ENCODE data around the gene IL24.

DNA sequence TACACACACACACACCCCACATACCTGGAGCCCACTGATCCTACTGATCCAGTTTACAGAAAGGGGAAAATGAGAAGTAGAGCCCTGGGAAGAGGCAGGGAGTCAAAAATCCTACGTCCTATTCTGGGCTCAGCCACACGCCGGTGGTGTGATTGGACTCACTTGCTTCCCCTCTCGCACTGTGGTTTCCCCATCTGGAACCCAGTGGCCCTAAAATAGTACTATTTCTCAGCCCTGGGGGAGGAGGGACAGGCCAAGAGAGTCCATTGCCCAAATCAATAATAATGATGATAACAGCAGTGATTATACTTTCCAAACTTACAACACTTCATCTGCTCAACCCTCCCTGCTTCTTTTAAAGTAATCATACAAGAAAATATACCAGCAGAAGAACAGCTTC is 52.0 kb downstream of the IL24 start:
- TF ChIP-seq CTCF (IDR thresholded peaks at IDR 0.05; ENCODE audit: low read depth, low read length), result no peak
- no peak for TF ChIP-seq EZH2phosphoT487 (IDR thresholded peaks at IDR 0.05; ENCODE audit: low read depth)
